GM19351 (cell line): ENCODE results near the gene GPR160.
"Not testable (repeated sequence)": the region's sequence is repeated elsewhere in the genome, so short reads cannot be mapped to it uniquely, and the experiment has no call there.

Source experiments
- ATAC-seq: cut with Tn5 transposase; IDR thresholded peaks from one replicate; pipeline ENCODE4 v1.9.1; 2021; ENCODE audit warnings: mild to moderate bottlenecking, moderate library complexity; ENCODE audit not compliant: unreplicated experiment

Gene GPR160

GRCh38 chr3:170037463-170038433, at the start of gene GPR160:
GPR160 (plus strand) TSS chr3:170037995; CDS start chr3:170083973, 45,978 bp downstream.
- peak; percentile 79 for ATAC-seq

GRCh38 chr3:169990431-169990830, 47.4 kb upstream of the GPR160 start:
- ATAC-seq, result no peak

GRCh38 chr3:169992156-169992555, 45.6 kb upstream of the GPR160 start:
- no peak for ATAC-seq

- ATAC-seq, result no peak
These were observed 45.0 kb upstream of the GPR160 start for GRCh38 chr3:169992781-169993180.

GRCh38 chr3:169993761-169994160, 44.0 kb upstream of the GPR160 start:
- no peak for ATAC-seq

- ATAC-seq, result no peak
These were observed 41.7 kb upstream of the GPR160 start for GRCh38 chr3:169996063-169996462.

- ATAC-seq, result peak; percentile 38
These were observed 39.1 kb upstream of the GPR160 start for GRCh38 chr3:169998668-169999131.

- ATAC-seq, result peak; percentile 96
These were observed 38.4 kb upstream of the GPR160 start for GRCh38 chr3:169999433-169999832.

GRCh38 chr3:170000051-170000450, 37.7 kb upstream of the GPR160 start:
- ATAC-seq, result no peak

GRCh38 chr3:170002231-170002630, 35.6 kb upstream of the GPR160 start:
- ATAC-seq, result no peak

- no peak for ATAC-seq
These were observed 34.9 kb upstream of the GPR160 start for GRCh38 chr3:170002879-170003278.

GRCh38 chr3:170003881-170004356, 33.9 kb upstream of the GPR160 start:
- ATAC-seq, result no peak

GRCh38 chr3:170007031-170007663, 30.6 kb upstream of the GPR160 start:
- peak; percentile 93 for ATAC-seq

- ATAC-seq, result no peak
These were observed 27.3 kb upstream of the GPR160 start for GRCh38 chr3:170010498-170010897.

GRCh38 chr3:170012683-170013400, 25.0 kb upstream of the GPR160 start:
- ATAC-seq, result no peak

- no peak for ATAC-seq
These were observed 21.7 kb upstream of the GPR160 start for GRCh38 chr3:170016057-170016456.

GRCh38 chr3:170019306-170019705, 18.5 kb upstream of the GPR160 start:
- not testable (repeated sequence) for ATAC-seq

GRCh38 chr3:170021083-170021482, 16.7 kb upstream of the GPR160 start:
- ATAC-seq, result peak; percentile 59

- no peak for ATAC-seq
These were observed 15.5 kb upstream of the GPR160 start for GRCh38 chr3:170022336-170022735.

- no peak for ATAC-seq
These were observed 14.6 kb upstream of the GPR160 start for GRCh38 chr3:170023165-170023564.

- no peak for ATAC-seq
These were observed 13.2 kb upstream of the GPR160 start for GRCh38 chr3:170024581-170024980.
